ENCODE data around the gene MMP7. TPM values are rescaled to one million over a fixed set of nuclear protein-coding genes. Genes with fewer than 3 reads are reported as not detected.

MMP7 gene
- total RNA-seq, 1 experiment from 2014 or later: 0.34 TPM

- ChIA-PET POLR2A (ENCODE audit: low non-redundant PET) (no interaction called here), CTCF (no interaction called here)
- intact Hi-C loops (cut with micrococcal nuclease; ENCODE audit: unreplicated experiment): no loop called here
- Histone ChIP-seq H3K27ac (ENCODE audit: low read depth, low read length, poor library complexity, severe bottlenecking) (no peak overlapping the region), H3K36me3 (ENCODE audit: insufficient read depth, low read length, poor library complexity, severe bottlenecking) (no peaks in the 10 kb centered on the region), H3K4me3 (ENCODE audit: low read depth, low read length, poor library complexity, severe bottlenecking) (no peak overlapping the region), H3K27me3 (replicated peaks; ENCODE audit: insufficient read depth, low read depth, low read length, poor library complexity) (no peaks in the 10 kb centered on the region), H3K9me3 (ENCODE audit: low read depth, low read length, poor library complexity, severe bottlenecking) (no peaks in the 10 kb centered on the region), H3K4me1 (ENCODE audit: insufficient read depth, low read length, poor library complexity, severe bottlenecking) (no peaks in the 10 kb centered on the region)
- no peak for TF ChIP-seq EZH2 (IDR thresholded peaks at IDR 0.05; ENCODE audit: borderline replicate concordance, low read depth, low read length, poor library complexity, severe bottlenecking)
- TF ChIP-seq CTCF (conservative IDR thresholded peaks at IDR 0.05; ENCODE audit: low read depth, low read length): no peak
- no peak for DNase-seq (ENCODE audit: low spot score)
- no TSS peak for BruUV-seq (replicated peaks)
Observed at GRCh38 chr11:102482433-102482832, 48.1 kb downstream of the MMP7 start.

- CTCF ChIA-PET: no interaction called here
Observed at GRCh38 chr11:102479733-102480132, 50.8 kb downstream of the MMP7 start.

GRCh38 chr11:102478673-102479299 lies 51.8 kb downstream of the MMP7 start:
- intact Hi-C loops (cut with micrococcal nuclease; ENCODE audit: unreplicated experiment): no loop called here
- DNase-seq (ENCODE audit: low spot score): no peak
- CTCF ChIA-PET: no interaction called here
- Histone ChIP-seq H3K27me3 (replicated peaks; ENCODE audit: insufficient read depth, low read depth, low read length, poor library complexity) (no peaks in the 10 kb centered on the region), H3K4me1 (ENCODE audit: insufficient read depth, low read length, poor library complexity, severe bottlenecking) (peaks cover 19% of the 10 kb centered on the region), H3K9me3 (ENCODE audit: low read depth, low read length, poor library complexity, severe bottlenecking) (no peaks in the 10 kb centered on the region), H3K27ac (ENCODE audit: low read depth, low read length, poor library complexity, severe bottlenecking) (no peak overlapping the region), H3K4me3 (ENCODE audit: low read depth, low read length, poor library complexity, severe bottlenecking) (no peak overlapping the region), H3K36me3 (ENCODE audit: insufficient read depth, low read length, poor library complexity, severe bottlenecking) (no peaks in the 10 kb centered on the region)
- no TSS peak for BruUV-seq (replicated peaks)
- TF ChIP-seq EZH2 (IDR thresholded peaks at IDR 0.05; ENCODE audit: borderline replicate concordance, low read depth, low read length, poor library complexity, severe bottlenecking) (no peak), CTCF (conservative IDR thresholded peaks at IDR 0.05; ENCODE audit: low read depth, low read length) (no peak)
- POLR2A ChIA-PET (ENCODE audit: low non-redundant PET): interaction anchor here (0.6 kb wide), 1 partner anchor 236 kb away, joined by 10 read pairs; no protein-coding TSS in a partner anchor

More at GRCh38 chr11:102479733-102480132, 50.8 kb downstream of the MMP7 start:
- Histone ChIP-seq H3K27ac (ENCODE audit: low read depth, low read length, poor library complexity, severe bottlenecking) (no peak overlapping the region), H3K9me3 (ENCODE audit: low read depth, low read length, poor library complexity, severe bottlenecking) (no peaks in the 10 kb centered on the region), H3K36me3 (ENCODE audit: insufficient read depth, low read length, poor library complexity, severe bottlenecking) (no peaks in the 10 kb centered on the region), H3K27me3 (replicated peaks; ENCODE audit: insufficient read depth, low read depth, low read length, poor library complexity) (no peaks in the 10 kb centered on the region), H3K4me1 (ENCODE audit: insufficient read depth, low read length, poor library complexity, severe bottlenecking) (peaks cover 19% of the 10 kb centered on the region), H3K4me3 (ENCODE audit: low read depth, low read length, poor library complexity, severe bottlenecking) (no peak overlapping the region)
- POLR2A ChIA-PET (ENCODE audit: low non-redundant PET): no interaction called here
- DNase-seq (ENCODE audit: low spot score): no peak
- BruUV-seq (replicated peaks): no TSS peak
- TF ChIP-seq CTCF (conservative IDR thresholded peaks at IDR 0.05; ENCODE audit: low read depth, low read length): no peak
- TF ChIP-seq EZH2 (IDR thresholded peaks at IDR 0.05; ENCODE audit: borderline replicate concordance, low read depth, low read length, poor library complexity, severe bottlenecking): no peak
- intact Hi-C loops (cut with micrococcal nuclease; ENCODE audit: unreplicated experiment): no loop called here

Data from A673 (cell line).